HepG2 (cell line): ENCODE results near the gene NFAT5. TPM values are rescaled to one million over a fixed set of nuclear protein-coding genes. Genes with fewer than 3 reads are reported as not detected.

ENCODE experiments used
- HOXA5 ChIP-seq: sonication (generic); formaldehyde crosslinking; IDR thresholded peaks from 2 replicates; pipeline ENCODE4 v1.4.0; 2020; ENCODE audit warnings: missing genetic modification reagents
- JDP2 ChIP-seq: sonication (generic); formaldehyde crosslinking; IDR thresholded peaks from 2 replicates; pipeline ENCODE4 v1.8.1; 2022; ENCODE audit warnings: missing genetic modification reagents, borderline replicate concordance
- KDM2A ChIP-seq: sonication (generic); formaldehyde crosslinking; IDR thresholded peaks from 2 replicates; pipeline ENCODE4 v1.4.0; 2020; ENCODE audit warnings: low read depth, missing genetic modification reagents, borderline replicate concordance
- KDM5A ChIP-seq: fragments of 200-600 bp; sonication (generic); IDR thresholded peaks from 2 replicates; pipeline ENCODE4 v1.7.0; 2018; ENCODE audit warnings: antibody characterized with exemption, mild to moderate bottlenecking, low read length, borderline replicate concordance
- NFKB2 ChIP-seq: sonication (generic); formaldehyde crosslinking; IDR thresholded peaks from 2 replicates; pipeline ENCODE4 v1.4.0; 2020; ENCODE audit warnings: missing genetic modification reagents, borderline replicate concordance
- POLR2A ChIP-seq, 2 experiments: IDR thresholded peaks; 2 replicates each; pipeline ENCODE4 v1.6.1; 2011; ENCODE audit warnings: low read depth in 2 of 2, low read length in 2 of 2, mild to moderate bottlenecking in 1 of 2, moderate library complexity in 1 of 2; ENCODE audit not compliant: insufficient read depth in 1 of 2
- RBFOX2 ChIP-seq: fragments of 200-400 bp; formaldehyde crosslinking; IDR thresholded peaks from 2 replicates; pipeline ENCODE4 v1.6.1; 2017; ENCODE audit warnings: low read depth, mild to moderate bottlenecking, low read length
- SAP130 ChIP-seq: IDR thresholded peaks from 2 replicates; pipeline ENCODE4 v1.6.1; 2016; ENCODE audit warnings: low read depth
- SCMH1 ChIP-seq: sonication (generic); formaldehyde crosslinking; IDR thresholded peaks from 2 replicates; pipeline ENCODE4 v1.9.0; 2021; ENCODE audit warnings: missing genetic modification reagents, mild to moderate bottlenecking, borderline replicate concordance
- SIN3B ChIP-seq: fragments of 150-350 bp; IDR thresholded peaks from 2 replicates; pipeline ENCODE4 v1.6.1; 2014; ENCODE audit warnings: low read length
- ZBTB7A ChIP-seq: sonication (generic); formaldehyde crosslinking; IDR thresholded peaks from 2 replicates; pipeline ENCODE4 v1.8.0; 2022; ENCODE audit warnings: mild to moderate bottlenecking, missing genetic modification reagents
- ZBTB7B ChIP-seq: sonication (generic); formaldehyde crosslinking; IDR thresholded peaks from 2 replicates; pipeline ENCODE4 v1.4.0; 2020; ENCODE audit warnings: missing genetic modification reagents
- ZHX1 ChIP-seq: sonication (generic); formaldehyde crosslinking; IDR thresholded peaks from 2 replicates; pipeline ENCODE4 v1.8.1; 2022; ENCODE audit warnings: low read depth, mild to moderate bottlenecking, missing genetic modification reagents
- ZNF232 ChIP-seq: sonication (generic); formaldehyde crosslinking; IDR thresholded peaks from 2 replicates; pipeline ENCODE4 v1.4.0; 2020; ENCODE audit warnings: missing genetic modification reagents, borderline replicate concordance
- ZNF3 ChIP-seq: IDR thresholded peaks from 2 replicates; pipeline ENCODE4 v1.7.0; 2017; ENCODE audit warnings: inconsistent platforms
- ZNF616 ChIP-seq: sonication (generic); formaldehyde crosslinking; IDR thresholded peaks from 2 replicates; pipeline ENCODE4 v1.5.0; 2020; ENCODE audit warnings: low read depth, mild to moderate bottlenecking, missing genetic modification reagents
- ZNF768 ChIP-seq: sonication (generic); formaldehyde crosslinking; IDR thresholded peaks from 2 replicates; pipeline ENCODE4 v1.4.0; 2020; ENCODE audit warnings: missing genetic modification reagents
- polyA plus RNA-seq, 8 experiments: library from polyadenylated mRNA; depleted of rRNA in 3 of 8; stranded (reverse) in 7 of 8; unstranded in 1 of 8; fragments of >200 nt; fragmentation: Illumina TruSeq in 4 of 8; extraction: Trizol in 4 of 8; gene quantifications; 2 replicates each; pipeline versions ENCODE4 v1.2.1 to v1.2.3, GENCODE V29; 2011 to 2016; ENCODE audit warnings: low read depth in 4 of 8, missing spikeins in 1 of 8, mixed read lengths in 1 of 8; ENCODE audit not compliant: insufficient read depth in 1 of 8
- total RNA-seq, 5 experiments: library from RNA; depleted of rRNA; stranded (reverse); fragments of >200 nt; fragmentation: Illumina TruSeq; extraction: Trizol; gene quantifications; 2 replicates each; pipeline ENCODE4 v1.2.3, GENCODE V29; 2016; ENCODE audit warnings: low read depth in 1 of 5
- TF ChIP-seq, protein P1 (sequence below): sonication (generic); formaldehyde crosslinking; IDR thresholded peaks from 2 replicates; pipeline ENCODE4 v1.4.0; 2020; ENCODE audit warnings: missing genetic modification reagents
- TF ChIP-seq, protein P2 (sequence below): sonication (generic); formaldehyde crosslinking; IDR thresholded peaks from 2 replicates; pipeline ENCODE4 v1.5.1; 2020; ENCODE audit warnings: missing genetic modification reagents, mild to moderate bottlenecking, borderline replicate concordance

The NFAT5 gene
- total and polyA plus RNA-seq, 2 of the 13 experiments (the other 11 are each of a cell fraction or from before 2014, with no cell fraction given), result 20.5 to 54.3 TPM

DNA sequence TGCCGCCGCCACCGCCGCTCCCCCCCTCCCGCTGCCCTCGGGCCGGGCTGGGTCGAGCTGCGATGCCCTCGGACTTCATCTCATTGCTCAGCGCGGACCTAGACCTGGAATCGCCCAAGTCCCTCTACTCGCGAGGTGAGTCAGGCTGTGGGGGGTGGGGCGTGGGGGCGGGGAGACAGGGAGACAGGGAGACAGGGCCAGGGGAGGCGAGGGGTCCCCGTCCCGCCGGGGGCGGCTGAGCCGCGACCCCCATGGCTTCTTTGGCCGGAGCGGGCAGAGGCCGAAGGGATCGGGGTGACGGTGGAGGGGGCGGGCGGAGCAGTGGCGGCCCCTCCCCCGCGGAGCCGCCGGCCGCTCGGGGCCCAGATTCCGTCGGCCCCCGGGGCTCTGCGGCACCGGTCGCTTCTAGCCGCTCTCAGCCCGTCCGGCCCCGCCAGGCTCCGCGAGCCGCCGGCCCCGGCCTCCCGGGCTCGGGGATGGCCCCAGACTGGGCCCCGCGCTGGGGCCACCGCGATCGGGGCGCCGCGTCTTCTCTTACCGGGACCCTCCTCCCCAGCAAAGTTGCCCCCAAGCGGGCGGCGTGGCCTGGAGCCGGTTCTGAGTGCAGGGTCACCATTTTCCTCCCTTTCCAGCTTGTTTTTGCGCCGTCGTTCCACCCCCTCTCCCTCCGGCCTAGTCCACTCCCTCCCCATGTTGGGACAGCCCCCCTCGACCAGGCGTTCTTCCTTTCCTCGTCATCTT lies 644 bp downstream of the NFAT5 start (continued):
- TF ChIP-seq SAP130 (CRISPR knock-in tag), result peak; percentile 18; the same call in 1 of the 2 replicates
- 0 out of 2 replicates have a peak, but pooled peaks have one; percentile 28 for TF ChIP-seq KDM2A (CRISPR knock-in tag)
- TF ChIP-seq KDM5A, result peak; percentile 8; the same call in 1 of the 2 replicates
- TF ChIP-seq ZBTB7A (CRISPR knock-in tag), result peak; percentile 11; the same call in 1 of the 2 replicates
- peak in 1 of 2 experiments; percentile 37; a peak in 2 of 4 replicates for TF ChIP-seq POLR2A (IDR thresholded peaks at IDR 0.05; ENCODE audit: insufficient read depth in 1 of 2, low read depth in 2 of 2, low read length in 2 of 2)
- TF ChIP-seq ZHX1 (CRISPR knock-in tag), result no peak; the same call in 1 of the 2 replicates
- no peak for TF ChIP-seq NFKB2
- 0 out of 2 replicates have a peak, but pooled peaks have one; percentile 32 for TF ChIP-seq ZNF232
- no peak for TF ChIP-seq ZNF3 (CRISPR knock-in tag)
- TF ChIP-seq, protein P1, sequence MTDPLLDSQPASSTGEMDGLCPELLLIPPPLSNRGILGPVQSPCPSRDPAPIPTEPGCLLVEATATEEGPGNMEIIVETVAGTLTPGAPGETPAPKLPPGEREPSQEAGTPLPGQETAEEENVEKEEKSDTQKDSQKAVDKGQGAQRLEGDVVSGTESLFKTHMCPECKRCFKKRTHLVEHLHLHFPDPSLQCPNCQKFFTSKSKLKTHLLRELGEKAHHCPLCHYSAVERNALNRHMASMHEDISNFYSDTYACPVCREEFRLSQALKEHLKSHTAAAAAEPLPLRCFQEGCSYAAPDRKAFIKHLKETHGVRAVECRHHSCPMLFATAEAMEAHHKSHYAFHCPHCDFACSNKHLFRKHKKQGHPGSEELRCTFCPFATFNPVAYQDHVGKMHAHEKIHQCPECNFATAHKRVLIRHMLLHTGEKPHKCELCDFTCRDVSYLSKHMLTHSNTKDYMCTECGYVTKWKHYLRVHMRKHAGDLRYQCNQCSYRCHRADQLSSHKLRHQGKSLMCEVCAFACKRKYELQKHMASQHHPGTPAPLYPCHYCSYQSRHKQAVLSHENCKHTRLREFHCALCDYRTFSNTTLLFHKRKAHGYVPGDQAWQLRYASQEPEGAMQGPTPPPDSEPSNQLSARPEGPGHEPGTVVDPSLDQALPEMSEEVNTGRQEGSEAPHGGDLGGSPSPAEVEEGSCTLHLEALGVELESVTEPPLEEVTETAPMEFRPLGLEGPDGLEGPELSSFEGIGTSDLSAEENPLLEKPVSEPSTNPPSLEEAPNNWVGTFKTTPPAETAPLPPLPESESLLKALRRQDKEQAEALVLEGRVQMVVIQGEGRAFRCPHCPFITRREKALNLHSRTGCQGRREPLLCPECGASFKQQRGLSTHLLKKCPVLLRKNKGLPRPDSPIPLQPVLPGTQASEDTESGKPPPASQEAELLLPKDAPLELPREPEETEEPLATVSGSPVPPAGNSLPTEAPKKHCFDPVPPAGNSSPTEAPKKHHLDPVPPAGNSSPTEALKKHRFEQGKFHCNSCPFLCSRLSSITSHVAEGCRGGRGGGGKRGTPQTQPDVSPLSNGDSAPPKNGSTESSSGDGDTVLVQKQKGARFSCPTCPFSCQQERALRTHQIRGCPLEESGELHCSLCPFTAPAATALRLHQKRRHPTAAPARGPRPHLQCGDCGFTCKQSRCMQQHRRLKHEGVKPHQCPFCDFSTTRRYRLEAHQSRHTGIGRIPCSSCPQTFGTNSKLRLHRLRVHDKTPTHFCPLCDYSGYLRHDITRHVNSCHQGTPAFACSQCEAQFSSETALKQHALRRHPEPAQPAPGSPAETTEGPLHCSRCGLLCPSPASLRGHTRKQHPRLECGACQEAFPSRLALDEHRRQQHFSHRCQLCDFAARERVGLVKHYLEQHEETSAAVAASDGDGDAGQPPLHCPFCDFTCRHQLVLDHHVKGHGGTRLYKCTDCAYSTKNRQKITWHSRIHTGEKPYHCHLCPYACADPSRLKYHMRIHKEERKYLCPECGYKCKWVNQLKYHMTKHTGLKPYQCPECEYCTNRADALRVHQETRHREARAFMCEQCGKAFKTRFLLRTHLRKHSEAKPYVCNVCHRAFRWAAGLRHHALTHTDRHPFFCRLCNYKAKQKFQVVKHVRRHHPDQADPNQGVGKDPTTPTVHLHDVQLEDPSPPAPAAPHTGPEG (CRISPR knock-in tag), result 0 out of 2 replicates have a peak, but pooled peaks have one; percentile 61
- no peak for TF ChIP-seq JDP2 (CRISPR knock-in tag)
- peak; percentile 73; the same call in 1 of the 2 replicates for TF ChIP-seq ZBTB7B (CRISPR knock-in tag)
- no peak for TF ChIP-seq ZNF768
- TF ChIP-seq ZNF616 (CRISPR knock-in tag), result peak; percentile 14; the same call in 1 of the 2 replicates
- TF ChIP-seq, protein P2, sequence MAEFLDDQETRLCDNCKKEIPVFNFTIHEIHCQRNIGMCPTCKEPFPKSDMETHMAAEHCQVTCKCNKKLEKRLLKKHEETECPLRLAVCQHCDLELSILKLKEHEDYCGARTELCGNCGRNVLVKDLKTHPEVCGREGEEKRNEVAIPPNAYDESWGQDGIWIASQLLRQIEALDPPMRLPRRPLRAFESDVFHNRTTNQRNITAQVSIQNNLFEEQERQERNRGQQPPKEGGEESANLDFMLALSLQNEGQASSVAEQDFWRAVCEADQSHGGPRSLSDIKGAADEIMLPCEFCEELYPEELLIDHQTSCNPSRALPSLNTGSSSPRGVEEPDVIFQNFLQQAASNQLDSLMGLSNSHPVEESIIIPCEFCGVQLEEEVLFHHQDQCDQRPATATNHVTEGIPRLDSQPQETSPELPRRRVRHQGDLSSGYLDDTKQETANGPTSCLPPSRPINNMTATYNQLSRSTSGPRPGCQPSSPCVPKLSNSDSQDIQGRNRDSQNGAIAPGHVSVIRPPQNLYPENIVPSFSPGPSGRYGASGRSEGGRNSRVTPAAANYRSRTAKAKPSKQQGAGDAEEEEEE (CRISPR knock-in tag), result no peak
- TF ChIP-seq RBFOX2, result peak; percentile 83
- TF ChIP-seq HOXA5 (CRISPR knock-in tag), result no peak
- TF ChIP-seq SCMH1, result no peak
- TF ChIP-seq SIN3B, result peak; percentile 5; the same call in 1 of the 2 replicates
